Mammary epithelial cell (primary cell): ENCODE results near the gene FAAH.

ENCODE experiments used
- CTCF ChIP-seq, 2 donors: IDR thresholded peaks in 1 of 2; conservative IDR thresholded peaks in 1 of 2; 2 replicates each; pipeline ENCODE4 v1.5.1; 2011 to 2012; ENCODE audit warnings: inconsistent platforms in 2 of 2, low read length in 2 of 2, mild to moderate bottlenecking in 2 of 2, control low read depth in 1 of 2, low read depth in 1 of 2; ENCODE audit not compliant: insufficient read depth in 1 of 2; ENCODE audit errors: extremely low read depth in 1 of 2
- EZH2 ChIP-seq: IDR thresholded peaks from 2 replicates; pipeline ENCODE4 v1.6.1; 2012; ENCODE audit warnings: low read length, inconsistent platforms, borderline replicate concordance

GRCh38 chr1:46444466-46444865 is 50.3 kb downstream of the FAAH start:
- TF ChIP-seq CTCF (conservative IDR thresholded peaks at IDR 0.05 in 1 of 2, IDR thresholded peaks at IDR 0.05 in 1 of 2; ENCODE audit: extremely low read depth in 1 of 2, insufficient read depth in 1 of 2, low read depth in 1 of 2, low read length in 2 of 2) (no peak), EZH2 (no peak)
